ENCODE measurements around the gene DUSP22.

The DUSP22 gene

GRCh38 chr6:340991-341827 is 48.9 kb downstream of the DUSP22 start:
- DNase-seq = peak; percentile 95 to 99

GRCh38 chr6:341914-342831 is 49.9 kb downstream of the DUSP22 start:
- DNase-seq = no peak

- no peak for DNase-seq
Measured at GRCh38 chr6:342832-343179, 50.5 kb downstream of the DUSP22 start.

- DNase-seq = no peak
Measured at GRCh38 chr6:343226-343935, 51.1 kb downstream of the DUSP22 start.

- no peak for DNase-seq
Measured at GRCh38 chr6:343960-344815, 51.9 kb downstream of the DUSP22 start.

GRCh38 chr6:344816-345340 is 52.6 kb downstream of the DUSP22 start:
- no peak for DNase-seq

- DNase-seq = no peak
Measured at GRCh38 chr6:345747-346385, 53.6 kb downstream of the DUSP22 start.

- DNase-seq = no peak
Measured at GRCh38 chr6:346386-347030, 54.2 kb downstream of the DUSP22 start.

GRCh38 chr6:347232-347631 is 54.9 kb downstream of the DUSP22 start:
- no peak for DNase-seq

- DNase-seq = no peak
Measured at GRCh38 chr6:347951-348859, 55.9 kb downstream of the DUSP22 start.

GRCh38 chr6:348860-349396 is 56.6 kb downstream of the DUSP22 start:
- no peak for DNase-seq

GRCh38 chr6:349491-349921 is 57.2 kb downstream of the DUSP22 start:
- no peak for DNase-seq

- DNase-seq = no peak
Measured at GRCh38 chr6:350371-350770, 58.1 kb downstream of the DUSP22 start.

GRCh38 chr6:351011-351866 is 59.0 kb downstream of the DUSP22 start:
- no peak for DNase-seq

- DNase-seq = no peak
Measured at GRCh38 chr6:351867-352289, 59.6 kb downstream of the DUSP22 start.

- DNase-seq = no peak
Measured at GRCh38 chr6:352474-352873, 60.2 kb downstream of the DUSP22 start.

- DNase-seq = no peak
Measured at GRCh38 chr6:352896-353470, 60.7 kb downstream of the DUSP22 start.
